ENCODE data around the gene AATF. TPM values are rescaled to one million over a fixed set of nuclear protein-coding genes. Genes with fewer than 3 reads are reported as not detected.

AATF gene
- total RNA-seq, 4 donors from 2014 or later, result 16.5 to 54.2 (median 26.9) TPM

DNA sequence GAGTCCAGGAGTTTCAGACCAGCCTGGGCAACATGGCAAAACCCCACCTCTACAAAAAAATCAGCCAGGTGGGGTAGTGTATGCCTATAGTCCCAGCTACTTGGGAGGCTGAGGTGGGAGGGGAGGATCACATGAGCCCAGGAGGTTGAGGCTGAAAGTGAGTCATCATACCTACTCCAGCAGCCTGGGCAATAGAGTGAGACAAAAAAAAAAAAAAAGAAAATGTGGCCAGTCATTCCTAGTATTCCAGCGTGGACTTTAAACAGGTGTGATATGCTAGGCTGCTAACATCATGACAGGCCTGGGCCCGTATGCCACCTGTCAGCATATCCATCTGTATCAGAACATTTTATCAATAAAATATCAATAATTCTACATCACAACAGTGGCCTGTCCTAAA, 143.3 kb downstream of the AATF start:
- WGBS, 2 donors (ENCODE audit: low coverage in 1 of 2), result 24 to 66% methylated on average over 2 of the region's 2 CpGs
- Histone ChIP-seq H3K27me3 (no peaks in the 10 kb centered on the region), H3K27ac (peak overlapping the region; percentile 56 to 67 (median 63)), H3K9me3 (no peaks in the 10 kb centered on the region), H3K4me3 (no peak overlapping the region), H3K4me1 (peaks cover 7 to 30% (median 13%) of the 10 kb centered on the region in 4 donors), H3K36me3 (peaks cover 0 to 14% (median 5%) of the 10 kb centered on the region in 4 donors)
- TF ChIP-seq, protein P1, sequence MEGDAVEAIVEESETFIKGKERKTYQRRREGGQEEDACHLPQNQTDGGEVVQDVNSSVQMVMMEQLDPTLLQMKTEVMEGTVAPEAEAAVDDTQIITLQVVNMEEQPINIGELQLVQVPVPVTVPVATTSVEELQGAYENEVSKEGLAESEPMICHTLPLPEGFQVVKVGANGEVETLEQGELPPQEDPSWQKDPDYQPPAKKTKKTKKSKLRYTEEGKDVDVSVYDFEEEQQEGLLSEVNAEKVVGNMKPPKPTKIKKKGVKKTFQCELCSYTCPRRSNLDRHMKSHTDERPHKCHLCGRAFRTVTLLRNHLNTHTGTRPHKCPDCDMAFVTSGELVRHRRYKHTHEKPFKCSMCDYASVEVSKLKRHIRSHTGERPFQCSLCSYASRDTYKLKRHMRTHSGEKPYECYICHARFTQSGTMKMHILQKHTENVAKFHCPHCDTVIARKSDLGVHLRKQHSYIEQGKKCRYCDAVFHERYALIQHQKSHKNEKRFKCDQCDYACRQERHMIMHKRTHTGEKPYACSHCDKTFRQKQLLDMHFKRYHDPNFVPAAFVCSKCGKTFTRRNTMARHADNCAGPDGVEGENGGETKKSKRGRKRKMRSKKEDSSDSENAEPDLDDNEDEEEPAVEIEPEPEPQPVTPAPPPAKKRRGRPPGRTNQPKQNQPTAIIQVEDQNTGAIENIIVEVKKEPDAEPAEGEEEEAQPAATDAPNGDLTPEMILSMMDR (IDR thresholded peaks at IDR 0.05), result no peak
- TF ChIP-seq EP300 (IDR thresholded peaks at IDR 0.05; ENCODE audit: low read depth), result no peak
- no peak for TF ChIP-seq POLR2A (IDR thresholded peaks at IDR 0.05)
- TF ChIP-seq POLR2AphosphoS5 (IDR thresholded peaks at IDR 0.05), result no peak
- peak; percentile 37 for DNase-seq
- intact Hi-C loops (cut with DNase I; ENCODE audit: low total_unique reads) (no loop called here), in situ Hi-C loops (cut with MboI; ENCODE audit: low pct_ligation_motif_present in 1 of 4, low pct_unique_long_range_greater_than_20kb in 1 of 4, low sequenced_read_pairs in 3 of 4) (no loop called here)

DNA sequence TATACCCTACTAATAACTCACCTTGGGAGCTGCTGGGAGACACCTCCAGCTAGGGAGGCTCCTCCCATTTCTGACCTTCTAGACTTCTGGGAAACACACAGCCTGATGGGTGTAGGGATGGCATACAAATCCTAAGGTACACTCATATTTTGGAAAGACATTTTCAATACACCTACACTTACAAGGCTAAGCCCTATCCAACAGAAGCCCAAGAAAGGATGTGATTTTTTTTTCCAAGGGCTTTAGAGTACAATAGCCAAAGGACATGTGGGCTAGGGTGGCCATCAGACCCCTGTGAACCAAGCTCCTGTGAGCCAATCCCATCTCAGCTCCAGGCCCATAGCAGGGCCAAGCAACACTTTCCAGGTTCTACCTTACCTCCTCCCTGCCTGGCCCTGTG, 143.9 kb downstream of the AATF start:
- TF ChIP-seq, protein P1 (IDR thresholded peaks at IDR 0.05), result no peak
- TF ChIP-seq POLR2AphosphoS5 (IDR thresholded peaks at IDR 0.05) (no peak), EP300 (IDR thresholded peaks at IDR 0.05; ENCODE audit: low read depth) (no peak), POLR2A (IDR thresholded peaks at IDR 0.05) (no peak)
- H3K9me3 ChIP-seq, result no peaks in the 10 kb centered on the region
- H3K27ac ChIP-seq, result peak overlapping the region; percentile 17 to 31 (median 22)
- no peak overlapping the region for H3K4me3 ChIP-seq
- H3K36me3 ChIP-seq, result peaks cover 0 to 16% (median 6%) of the 10 kb centered on the region in 4 donors
- peaks cover 7 to 30% (median 13%) of the 10 kb centered on the region in 4 donors for H3K4me1 ChIP-seq
- intact Hi-C loops (cut with DNase I; ENCODE audit: low total_unique reads), result no loop called here
- in situ Hi-C loops (cut with MboI; ENCODE audit: low pct_ligation_motif_present in 1 of 4, low pct_unique_long_range_greater_than_20kb in 1 of 4, low sequenced_read_pairs in 3 of 4), result no loop called here
- H3K27me3 ChIP-seq, result no peaks in the 10 kb centered on the region
- no peak for DNase-seq

DNA sequence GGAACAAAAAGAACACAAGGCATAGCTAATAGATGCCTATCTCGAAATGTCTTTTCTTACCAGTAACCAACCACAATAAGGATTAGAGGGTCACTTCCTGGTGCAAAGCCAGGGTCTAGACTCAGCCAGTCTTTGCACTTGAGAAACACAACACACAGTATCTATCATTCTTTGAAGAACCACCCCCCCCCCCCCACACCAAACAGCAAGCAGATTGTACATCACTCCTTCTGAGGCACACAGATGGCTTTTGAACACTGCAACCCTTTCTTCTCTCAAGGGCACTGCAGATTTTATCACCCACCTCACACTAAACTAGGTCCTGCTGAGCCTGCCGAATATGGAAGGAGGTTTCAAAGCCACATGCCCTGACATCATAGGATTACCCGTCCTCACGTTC, 145.6 kb downstream of the AATF start:
- TF ChIP-seq EP300 (IDR thresholded peaks at IDR 0.05; ENCODE audit: low read depth) (no peak), POLR2A (IDR thresholded peaks at IDR 0.05) (no peak), POLR2AphosphoS5 (IDR thresholded peaks at IDR 0.05) (no peak)
- TF ChIP-seq, protein P1 (IDR thresholded peaks at IDR 0.05), result no peak
- no peak for DNase-seq
- Histone ChIP-seq H3K27ac (no peak overlapping the region), H3K4me1 (peaks cover 7 to 30% (median 13%) of the 10 kb centered on the region in 4 donors), H3K36me3 (peaks cover 0 to 16% (median 6%) of the 10 kb centered on the region in 4 donors), H3K27me3 (no peaks in the 10 kb centered on the region), H3K9me3 (no peaks in the 10 kb centered on the region), H3K4me3 (no peak overlapping the region)
- intact Hi-C loops (cut with DNase I; ENCODE audit: low total_unique reads) (no loop called here), in situ Hi-C loops (cut with MboI; ENCODE audit: low pct_ligation_motif_present in 1 of 4, low pct_unique_long_range_greater_than_20kb in 1 of 4, low sequenced_read_pairs in 3 of 4) (no loop called here)
- WGBS, 2 donors (ENCODE audit: low coverage in 1 of 2), result 76 to 81% methylated on average over 4 of the region's 4 CpGs

DNA sequence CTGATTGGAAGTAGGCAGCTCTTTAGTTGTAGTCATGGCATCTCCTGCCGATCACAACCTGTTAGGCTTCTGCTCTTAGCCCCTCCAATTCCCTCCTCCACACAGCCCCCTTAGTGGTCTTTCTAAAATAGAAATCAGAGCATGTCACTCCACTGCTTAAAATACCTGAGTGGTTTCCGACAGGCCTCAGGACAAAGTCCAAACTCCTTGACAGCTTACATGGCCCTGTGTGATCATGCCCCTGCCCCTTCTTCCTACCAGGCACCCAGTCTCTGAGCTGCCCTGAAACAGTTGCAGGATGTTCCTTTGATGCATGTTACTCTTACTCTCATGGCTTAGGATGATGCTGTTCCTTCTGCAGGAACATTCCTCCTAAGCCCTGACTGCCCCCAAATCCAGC, 147.3 kb downstream of the AATF start:
- TF ChIP-seq POLR2A (IDR thresholded peaks at IDR 0.05), result no peak
- no peak for TF ChIP-seq POLR2AphosphoS5 (IDR thresholded peaks at IDR 0.05)
- TF ChIP-seq, protein P1 (IDR thresholded peaks at IDR 0.05), result no peak
- TF ChIP-seq EP300 (IDR thresholded peaks at IDR 0.05; ENCODE audit: low read depth), result no peak
- Histone ChIP-seq H3K4me1 (peaks cover 0 to 19% (median 8%) of the 10 kb centered on the region in 4 donors), H3K27me3 (no peaks in the 10 kb centered on the region), H3K9me3 (no peaks in the 10 kb centered on the region), H3K36me3 (peaks cover 0 to 16% (median 6%) of the 10 kb centered on the region in 4 donors), H3K27ac (no peak overlapping the region), H3K4me3 (no peak overlapping the region)
- 94 to 100% methylated on average over 2 of the region's 2 CpGs for WGBS, 2 donors (ENCODE audit: low coverage in 1 of 2)
- in situ Hi-C loops (cut with MboI; ENCODE audit: low pct_ligation_motif_present in 1 of 4, low pct_unique_long_range_greater_than_20kb in 1 of 4, low sequenced_read_pairs in 3 of 4) (no loop called here), intact Hi-C loops (cut with DNase I; ENCODE audit: low total_unique reads) (no loop called here)
- no peak for DNase-seq

Data from transverse colon (tissue), 4 donors.